K562 (cell line): ENCODE measurements around the gene CDK9. TPM values are rescaled to one million over a fixed set of nuclear protein-coding genes. Genes with fewer than 3 reads are reported as not detected.
A peak's percentile ranks its signal among the peaks of the same experiment; 100 is the strongest.

Experiments
- E2F3 ChIP-seq: fragments of 250-450 bp; sonication (Bioruptor Pico); IDR thresholded peaks from 2 replicates; pipeline ENCODE4 v1.4.0; 2020; ENCODE audit warnings: mild to moderate bottlenecking
- FOXA3 ChIP-seq, 2 experiments: fragments of 450-650 bp in 1 of 2; sonication (generic) in 1 of 2; formaldehyde crosslinking; IDR thresholded peaks in 1 of 2; conservative IDR thresholded peaks in 1 of 2; 2 replicates each; pipeline versions ENCODE4 v1.4.0 to v1.8.0; 2020 to 2022; ENCODE audit warnings: mild to moderate bottlenecking in 2 of 2, missing genetic modification reagents in 1 of 2
- FOXM1 ChIP-seq, 2 experiments: fragments of 450-650 bp in 1 of 2; sonication (generic) in 1 of 2; formaldehyde crosslinking in 1 of 2; IDR thresholded peaks; 2 replicates each; pipeline versions ENCODE4 v1.6.1 to v1.9.0; 2017 to 2022; ENCODE audit warnings: low read depth in 2 of 2, mild to moderate bottlenecking in 2 of 2, missing genetic modification reagents in 1 of 2, moderate library complexity in 1 of 2
- HEY1 ChIP-seq: fragments of 250-450 bp; sonication (Bioruptor Pico); IDR thresholded peaks from 2 replicates; pipeline ENCODE4 v1.5.0; 2020; ENCODE audit warnings: mild to moderate bottlenecking, moderate library complexity, borderline replicate concordance
- KDM5B ChIP-seq: fragments of 200-600 bp; sonication (generic); IDR thresholded peaks from 2 replicates; pipeline ENCODE4 v1.6.1; 2012; ENCODE audit warnings: low read depth, mild to moderate bottlenecking, moderate library complexity, low read length, control low read depth, inconsistent platforms; ENCODE audit not compliant: insufficient replicate concordance
- MAZ ChIP-seq, 2 experiments: fragments of 450-650 bp in 1 of 2; sonication (generic) in 1 of 2; formaldehyde crosslinking; IDR thresholded peaks in 1 of 2; conservative IDR thresholded peaks in 1 of 2; 2 replicates each; pipeline versions ENCODE4 v1.4.0 to v1.5.0; 2020; ENCODE audit warnings: mild to moderate bottlenecking in 1 of 2, missing genetic modification reagents in 1 of 2
- MLX ChIP-seq, 2 experiments: fragments of 450-650 bp in 1 of 2; sonication (generic) in 1 of 2; formaldehyde crosslinking; conservative IDR thresholded peaks; 2 replicates each; pipeline versions ENCODE4 v1.4.0 to v1.8.1; 2020 to 2022; ENCODE audit warnings: mild to moderate bottlenecking in 1 of 2, missing genetic modification reagents in 1 of 2
- NBN ChIP-seq: fragments of 450-650 bp; IDR thresholded peaks from 2 replicates; pipeline ENCODE4 v1.6.1; 2016; ENCODE audit warnings: low read depth, mild to moderate bottlenecking
- PHF8 ChIP-seq: fragments of 200-600 bp; sonication (generic); IDR thresholded peaks from 2 replicates; pipeline ENCODE4 v1.6.1; 2012; ENCODE audit warnings: mixed run types, mild to moderate bottlenecking, inconsistent platforms, low read length, moderate library complexity, borderline replicate concordance
- POLR2G ChIP-seq: fragments of 200-400 bp; formaldehyde crosslinking; IDR thresholded peaks from 2 replicates; pipeline ENCODE4 v1.6.1; 2017; ENCODE audit warnings: low read depth, mild to moderate bottlenecking, antibody characterized with exemption, low read length, moderate library complexity
- RB1 ChIP-seq: fragments of 450-650 bp; IDR thresholded peaks from 2 replicates; pipeline ENCODE4 v1.6.1; 2017; ENCODE audit warnings: low read depth, mild to moderate bottlenecking
- RBFOX2 ChIP-seq: fragments of 200-400 bp; formaldehyde crosslinking; IDR thresholded peaks from 2 replicates; pipeline ENCODE4 v1.6.1; 2017; ENCODE audit warnings: low read depth, mild to moderate bottlenecking, low read length, moderate library complexity
- RBM17 ChIP-seq: fragments of 200-400 bp; formaldehyde crosslinking; IDR thresholded peaks from 2 replicates; pipeline ENCODE4 v1.6.1; 2017; ENCODE audit warnings: low read depth, mild to moderate bottlenecking, low read length, borderline replicate concordance
- SOX6 ChIP-seq: fragments of 450-650 bp; IDR thresholded peaks from 2 replicates; pipeline ENCODE4 v1.6.1; 2014; ENCODE audit warnings: mild to moderate bottlenecking
- TEAD2 ChIP-seq: fragments of 450-650 bp; IDR thresholded peaks from 2 replicates; pipeline ENCODE4 v1.6.1; 2016; ENCODE audit warnings: missing genetic modification characterization, control low read depth, missing compliant biosample characterization
- TEAD4 ChIP-seq, 2 experiments: sonication (generic) in 1 of 2; formaldehyde crosslinking in 1 of 2; IDR thresholded peaks; 2 replicates each; pipeline versions ENCODE4 v1.6.1 to v1.8.0; 2012 to 2022; ENCODE audit warnings: borderline replicate concordance in 1 of 2, inconsistent platforms in 1 of 2, low read length in 1 of 2, mild to moderate bottlenecking in 1 of 2, missing genetic modification reagents in 1 of 2
- VEZF1 ChIP-seq: fragments of 200-800 bp; sonication (Bioruptor generic); IDR thresholded peaks from 2 replicates; pipeline ENCODE4 v1.6.1; 2017; ENCODE audit warnings: missing genetic modification characterization, missing compliant biosample characterization
- ZBTB7A ChIP-seq: IDR thresholded peaks from 2 replicates; pipeline ENCODE4 v1.6.1; 2011; ENCODE audit warnings: low read depth, mild to moderate bottlenecking, low read length, moderate library complexity, borderline replicate concordance; ENCODE audit not compliant: control insufficient read depth
- ZNF449 ChIP-seq: fragments of 250-450 bp; sonication (Bioruptor Pico); IDR thresholded peaks from 2 replicates; pipeline ENCODE4 v1.8.0; 2022; ENCODE audit warnings: moderate library complexity, mild to moderate bottlenecking, inconsistent platforms
- ZNF766 ChIP-seq: fragments of 200-800 bp; sonication (Bioruptor generic); conservative IDR thresholded peaks from 2 replicates; pipeline ENCODE4 v1.6.1; 2016; ENCODE audit warnings: missing genetic modification characterization, missing compliant biosample characterization
- polyA plus RNA-seq, 8 experiments: library from polyadenylated mRNA; depleted of rRNA in 4 of 8; stranded (reverse) in 5 of 8; unstranded in 3 of 8; fragments of >200 nt; fragmentation: Nextera tagmentation in 2 of 8; fragmentation: Illumina TruSeq in 1 of 8; extraction: Ambion mirVana in 2 of 8; extraction: Trizol in 1 of 8; gene quantifications; 2 replicates each; pipeline versions ENCODE4 v1.2.1 to v1.2.3, GENCODE V29; 2011 to 2014; ENCODE audit warnings: inconsistent platforms in 1 of 8, missing spikeins in 1 of 8
- total RNA-seq, 7 experiments: library from RNA; depleted of rRNA in 6 of 7; stranded (reverse); fragments of >200 nt in 6 of 7; fragmentation: Illumina TruSeq in 2 of 7; extraction: Trizol in 2 of 7; gene quantifications; 2 replicates each; pipeline versions ENCODE4 v1.2.1 to v1.2.3, GENCODE V29; 2011 to 2021; ENCODE audit warnings: low replicate concordance in 1 of 7

CDK9 gene
- total and polyA plus RNA-seq, 9 of the 15 experiments (the other 6 are each of a cell fraction or from before 2014, with no cell fraction given) = 4.2 to 78.6 (median 33.0) TPM

GRCh38 chr9:127778280-127779135 lies 7.3 kb upstream of the CDK9 start, which contains the start of gene SH2D3C (continued):
- peak; percentile 24 for TF ChIP-seq KDM5B
- TF ChIP-seq RB1 = peak; percentile 15; the same call in 1 of the 2 replicates
- TF ChIP-seq MLX (CRISPR knock-in tag; conservative IDR thresholded peaks at IDR 0.05) = no peak
- TF ChIP-seq FOXM1 (IDR thresholded peaks at IDR 0.05; ENCODE audit: low read depth) = peak; percentile 80
- TF ChIP-seq FOXM1 (CRISPR knock-in tag; IDR thresholded peaks at IDR 0.05; ENCODE audit: low read depth) = no peak
- TF ChIP-seq HEY1 (CRISPR knock-in tag) = no peak
- TF ChIP-seq E2F3 (CRISPR knock-in tag) = no peak
- TF ChIP-seq TEAD2 (tag) = no peak
- TF ChIP-seq VEZF1 (CRISPR knock-in tag) = peak; percentile 77
- no peak for TF ChIP-seq RBM17
- TF ChIP-seq ZBTB7A = peak; percentile 64; the same call in 1 of the 2 replicates
- TF ChIP-seq ZNF766 (CRISPR knock-in tag) = 0 out of 2 replicates have a peak, but pooled peaks have one; percentile 14
- TF ChIP-seq RBFOX2 = peak; percentile 61
- TF ChIP-seq SOX6 = no peak
- no peak for TF ChIP-seq TEAD4 (IDR thresholded peaks at IDR 0.05; ENCODE audit: low read length)
- no peak for TF ChIP-seq TEAD4 (CRISPR knock-in tag; IDR thresholded peaks at IDR 0.05; ENCODE audit: borderline replicate concordance)
- 0 out of 2 replicates have a peak, but pooled peaks have one; percentile 23 for TF ChIP-seq PHF8
- TF ChIP-seq NBN = 0 out of 2 replicates have a peak, but pooled peaks have one; percentile 36
- no peak for TF ChIP-seq ZNF449 (CRISPR knock-in tag)
- TF ChIP-seq MAZ (CRISPR knock-in tag; conservative IDR thresholded peaks at IDR 0.05 in 1 of 2, IDR thresholded peaks at IDR 0.05 in 1 of 2) = peak in 1 of 2 experiments; percentile 57; a peak in 1 of 4 replicates
- peak; percentile 41; the same call in 1 of the 2 replicates for TF ChIP-seq POLR2G
- no peak for TF ChIP-seq FOXA3 (CRISPR knock-in tag; conservative IDR thresholded peaks at IDR 0.05 in 1 of 2, IDR thresholded peaks at IDR 0.05 in 1 of 2)
